Dermis microvascular lymphatic vessel endothelial cell (primary cell): Measurements from ENCODE around the gene BSN. TPM values are rescaled to one million over a fixed set of nuclear protein-coding genes. Genes with fewer than 3 reads are reported as not detected.
A peak's percentile ranks its signal among the peaks of the same experiment; 100 is the strongest.
"Not testable (repeated sequence)": the region's sequence is repeated elsewhere in the genome, so short reads cannot be mapped to it uniquely, and the experiment has no call there.

ENCODE experiments used
- DNase-seq, 2 donors: peaks; one replicate each; pipeline versions ENCODE4 v3.0.0 to v3.0.0-alpha.2; 2010; ENCODE audit warnings: low read depth in 2 of 2
- total RNA-seq: library from RNA; depleted of rRNA; stranded (reverse); fragments of >200 nt; gene quantifications from 2 replicates; pipeline ENCODE4 v1.2.1, GENCODE V29; 2014

BSN gene
- total RNA-seq, 1 donor from 2014 or later, result under 0.01 TPM

DNA sequence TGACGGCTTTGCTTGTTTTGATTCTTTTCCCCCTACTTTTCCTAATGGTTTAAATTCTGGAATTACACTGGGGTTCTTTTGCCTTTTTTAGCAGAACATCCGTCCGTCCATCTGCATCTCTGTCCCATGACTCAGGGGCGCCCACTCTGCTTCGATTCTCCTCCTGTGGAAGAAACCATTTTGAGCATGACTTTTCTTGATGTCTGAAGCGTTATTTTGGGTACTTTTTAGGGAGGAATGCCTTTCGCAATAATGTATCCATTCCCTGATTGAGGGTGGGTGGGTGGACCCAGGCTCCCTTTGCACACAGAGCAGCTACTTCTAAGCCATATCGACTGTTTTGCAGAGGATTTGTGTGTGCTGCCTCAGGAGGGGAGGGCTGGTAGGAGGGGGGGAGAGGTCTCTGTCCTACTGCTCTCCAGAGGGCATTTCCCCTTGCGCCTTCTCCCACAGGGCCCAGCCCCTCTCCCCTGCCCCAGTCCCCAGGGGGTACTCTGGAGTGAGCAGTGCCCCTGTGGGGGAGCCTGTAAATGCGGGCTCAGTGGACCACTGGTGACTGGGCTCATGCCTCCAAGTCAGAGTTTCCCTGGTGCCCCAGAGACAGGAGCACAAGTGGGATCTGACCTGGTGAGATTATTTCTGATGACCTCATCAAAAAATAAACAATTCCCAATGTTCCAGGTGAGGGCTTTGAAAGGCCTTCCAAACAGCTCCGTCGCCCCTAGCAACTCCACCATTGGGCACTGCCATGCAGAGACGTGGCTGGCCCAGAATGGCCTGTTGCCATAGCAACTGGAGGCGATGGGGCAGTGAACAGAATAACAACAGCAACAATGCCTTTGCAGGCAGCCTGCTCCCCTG is 19.5 kb upstream of the BSN start:
- peak in 1 of 2 donors; percentile 7 for DNase-seq

DNA sequence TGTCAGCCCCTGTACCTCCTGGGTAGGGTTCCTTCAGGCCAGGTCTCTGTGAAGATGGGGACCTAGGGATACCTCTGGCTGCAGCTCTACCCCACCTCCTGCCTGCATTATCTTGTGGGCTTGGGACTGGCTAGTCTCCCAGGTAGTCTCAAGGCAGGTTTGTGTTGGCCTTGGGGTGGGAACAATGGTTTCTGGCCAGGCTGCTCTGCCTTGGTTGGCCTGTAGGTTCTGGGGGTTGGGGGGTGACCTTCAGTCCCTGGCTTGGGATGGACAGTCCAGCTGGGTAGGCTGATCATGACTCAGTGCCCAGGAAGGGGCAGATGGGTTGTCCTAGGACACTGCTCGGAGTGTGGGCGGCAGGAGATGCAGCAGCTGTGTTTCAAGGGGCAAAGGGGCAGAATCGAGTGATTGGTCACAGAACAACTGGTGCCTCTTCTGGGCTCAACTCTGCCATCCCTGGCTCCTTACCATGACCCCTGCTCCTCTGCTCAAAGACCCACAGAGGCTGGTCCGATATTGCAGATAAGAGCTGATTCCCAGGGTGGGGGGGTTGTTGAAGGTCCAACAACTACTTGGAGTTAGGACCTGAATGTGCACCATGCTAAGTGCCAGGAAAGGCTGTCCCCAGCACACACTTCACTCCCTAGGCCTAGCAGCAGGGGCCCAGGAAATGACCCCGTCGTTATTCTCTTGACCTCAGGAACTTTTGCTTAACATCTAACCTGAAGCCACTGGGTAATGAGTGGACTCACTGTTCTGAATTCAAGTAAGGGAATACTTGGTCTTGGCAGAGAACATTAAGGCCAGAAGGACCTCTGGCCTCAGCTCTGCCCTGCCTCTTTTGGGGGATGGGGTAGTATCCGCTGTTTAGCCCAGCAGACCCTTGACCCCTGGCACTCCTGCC is 18.1 kb upstream of the BSN start:
- no peak for DNase-seq

DNA sequence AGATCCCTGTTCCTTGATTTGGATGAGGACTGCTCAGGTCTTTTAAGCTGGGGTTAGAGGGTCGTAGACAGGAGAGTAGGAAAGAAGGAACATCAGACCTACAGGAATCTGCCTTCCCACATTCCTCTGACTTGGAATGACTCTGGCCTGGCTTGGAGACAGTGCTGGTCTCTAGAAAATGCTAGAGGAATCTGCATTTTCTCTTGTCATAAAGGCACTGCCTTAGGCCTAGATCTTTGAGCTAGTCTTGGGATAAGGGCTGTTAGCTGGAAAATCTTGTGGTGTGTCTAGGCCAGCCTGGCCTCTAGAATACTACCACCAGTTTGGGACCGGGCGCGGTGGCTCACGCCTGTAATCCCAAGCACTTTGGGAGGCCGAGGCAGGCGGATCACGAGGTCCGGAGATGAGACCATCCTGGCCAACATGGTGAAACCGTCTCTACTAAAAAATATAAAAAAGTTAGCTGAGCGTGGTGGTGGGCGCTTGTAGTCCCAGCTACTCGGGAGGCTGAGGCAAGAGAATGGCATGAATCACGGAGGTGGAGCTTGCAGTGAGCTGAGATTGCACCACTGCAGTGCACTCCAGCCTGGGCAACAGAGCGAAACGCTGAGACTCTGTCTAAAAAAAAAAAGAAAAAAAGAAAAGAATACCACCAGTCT is 17.3 kb upstream of the BSN start:
- no peak for DNase-seq

DNA sequence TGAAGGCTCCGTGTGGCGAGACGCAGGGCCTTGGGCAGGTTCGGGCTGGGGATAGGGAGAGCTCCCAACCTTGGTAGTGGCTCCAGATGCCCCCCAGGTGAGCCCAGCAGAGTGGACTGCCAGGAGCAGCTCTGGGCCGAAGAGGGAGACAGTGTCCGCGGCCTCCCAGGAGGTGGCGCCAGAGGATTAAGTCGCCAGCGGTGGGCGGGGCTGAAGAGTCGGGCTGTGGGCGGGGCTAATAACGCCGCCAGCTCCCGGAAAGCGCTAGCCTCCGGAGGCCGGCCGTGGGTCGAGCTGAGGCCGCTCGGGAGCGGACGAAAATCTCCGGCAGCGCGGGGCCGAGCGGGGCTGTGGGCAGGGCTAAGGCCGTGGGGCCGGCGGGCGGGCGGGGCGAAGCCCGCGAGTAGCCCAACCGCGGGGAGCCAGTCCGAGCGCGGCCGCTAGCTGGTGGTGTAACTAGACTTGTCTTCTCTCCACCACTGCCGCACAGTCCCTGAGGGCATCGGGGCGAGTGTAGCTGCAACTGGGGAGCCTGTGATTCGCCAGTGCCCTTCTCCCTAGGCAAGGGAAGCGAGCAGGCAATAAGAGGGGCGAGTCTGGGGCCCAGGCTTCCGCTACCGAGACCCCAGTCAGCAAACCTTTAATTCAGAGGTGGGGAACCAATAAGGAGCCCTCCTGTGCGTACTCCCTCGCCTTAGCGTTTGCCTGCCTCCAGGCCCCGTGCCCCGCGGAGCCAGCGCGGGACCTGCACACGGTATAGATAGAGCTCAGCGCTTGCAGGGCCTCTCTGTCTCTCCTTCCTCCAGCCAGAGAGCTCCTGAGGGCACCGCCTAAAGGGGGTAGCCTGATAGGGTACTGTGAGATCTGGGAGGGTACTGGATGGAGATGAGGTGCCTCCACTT is 14.4 kb upstream of the BSN start:
- DNase-seq, result peak; percentile 85 to 96

DNA sequence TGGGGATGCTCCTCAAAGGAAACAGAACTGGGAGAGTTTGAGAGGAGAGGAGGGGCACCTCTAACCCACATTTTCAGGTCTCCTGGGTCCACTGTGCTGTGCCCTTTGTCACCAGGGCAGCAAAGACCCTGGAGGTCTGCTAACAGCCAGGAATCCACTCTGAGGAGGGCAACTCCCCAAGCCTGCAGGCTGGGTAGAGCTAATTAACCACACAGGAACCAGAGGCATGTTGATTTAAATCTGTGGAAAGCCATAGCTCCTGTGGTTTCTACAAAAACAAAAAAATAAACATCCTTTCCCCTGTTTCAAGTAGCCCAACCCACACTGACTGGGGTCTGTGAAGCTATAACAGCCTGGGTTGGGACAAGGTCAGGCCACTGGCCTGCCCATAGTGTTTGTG is 2.2 kb upstream of the BSN start:
- DNase-seq, result no peak

DNA sequence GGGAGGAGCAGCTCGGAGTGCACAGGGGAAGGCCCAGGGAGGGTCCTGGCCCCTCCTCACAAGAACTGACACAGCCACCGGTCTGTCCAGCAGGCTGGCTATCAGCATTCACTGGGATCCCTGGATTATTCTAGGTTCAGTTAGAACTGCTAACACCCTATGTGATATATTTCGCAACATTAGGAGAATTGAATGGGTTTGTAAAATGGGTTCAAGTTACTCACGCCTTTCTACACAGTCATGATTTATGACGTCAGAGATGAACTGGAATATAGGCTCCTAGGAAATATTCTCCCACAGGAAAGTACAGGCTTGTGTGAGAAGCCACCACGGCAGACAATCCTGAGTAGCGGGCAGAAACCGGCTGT is 969 bp upstream of the BSN start:
- DNase-seq, result no peak

DNA sequence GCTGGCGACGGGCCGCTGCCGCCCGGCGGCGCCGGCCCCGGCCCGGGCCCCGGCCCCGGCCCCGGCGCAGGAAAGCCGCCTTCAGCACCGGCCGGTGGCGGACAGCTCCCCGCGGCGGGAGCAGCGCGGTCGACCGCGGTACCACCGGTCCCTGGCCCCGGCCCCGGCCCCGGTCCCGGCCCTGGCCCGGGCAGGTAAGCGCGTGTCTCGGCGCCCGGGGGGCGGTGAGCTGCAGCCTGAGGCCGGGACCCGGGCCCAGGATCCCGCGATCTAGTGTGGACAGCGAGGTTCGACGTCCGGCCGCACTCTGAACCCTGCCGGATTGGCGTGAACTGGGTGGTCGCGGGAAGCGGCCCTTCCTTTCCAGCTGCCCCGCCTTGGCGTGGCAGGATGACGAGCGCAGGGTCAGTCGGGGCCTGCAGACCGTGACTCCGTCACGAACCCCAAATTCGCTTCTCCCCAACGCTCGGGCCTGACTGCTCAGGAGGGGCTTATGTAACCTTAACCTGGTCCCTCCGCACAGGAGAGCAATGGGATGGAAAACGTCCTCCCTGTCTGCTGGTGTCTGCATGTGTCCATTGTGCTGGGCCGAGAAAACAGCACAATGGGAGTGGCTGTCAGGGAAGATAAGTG is 472 bp downstream of the BSN start:
- DNase-seq, result peak in 1 of 2 donors; percentile 51

DNA sequence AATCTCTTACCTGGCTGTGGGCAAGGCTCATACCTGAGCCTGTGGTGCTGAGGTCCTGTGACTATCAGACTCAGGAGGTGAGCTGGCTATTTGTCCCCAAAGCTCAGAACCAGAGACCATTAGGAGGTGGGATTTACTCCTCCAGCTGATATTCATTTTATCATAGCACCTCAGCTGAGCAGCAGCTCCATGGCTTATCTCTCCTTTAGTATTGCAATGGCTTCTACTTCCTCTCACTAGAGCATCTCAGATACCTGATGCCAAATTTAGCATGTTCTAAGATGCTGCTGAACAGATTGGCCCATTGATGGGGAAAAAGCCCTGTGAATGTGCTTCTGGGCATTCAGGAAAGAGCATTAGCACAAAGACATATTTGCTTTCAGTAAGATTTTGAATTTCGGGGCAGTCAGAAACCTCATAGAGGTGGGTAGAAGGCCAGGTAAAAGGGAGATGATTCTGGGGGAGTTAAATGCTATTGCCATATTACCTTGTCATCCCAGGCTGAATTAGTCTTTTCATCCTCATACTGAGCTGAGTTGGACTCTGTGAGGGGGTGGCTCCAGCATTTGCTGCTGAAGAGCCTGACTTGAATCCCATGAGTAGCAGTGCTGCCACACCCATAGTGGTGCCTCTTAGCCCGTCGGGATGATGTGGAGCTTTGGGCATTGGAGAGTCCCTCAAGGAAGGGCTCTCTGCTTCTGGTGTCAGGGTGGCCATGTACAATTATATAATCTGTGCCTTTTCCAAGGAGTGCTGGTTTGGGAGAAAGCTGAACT is 2.4 kb downstream of the BSN start:
- no peak for DNase-seq

DNA sequence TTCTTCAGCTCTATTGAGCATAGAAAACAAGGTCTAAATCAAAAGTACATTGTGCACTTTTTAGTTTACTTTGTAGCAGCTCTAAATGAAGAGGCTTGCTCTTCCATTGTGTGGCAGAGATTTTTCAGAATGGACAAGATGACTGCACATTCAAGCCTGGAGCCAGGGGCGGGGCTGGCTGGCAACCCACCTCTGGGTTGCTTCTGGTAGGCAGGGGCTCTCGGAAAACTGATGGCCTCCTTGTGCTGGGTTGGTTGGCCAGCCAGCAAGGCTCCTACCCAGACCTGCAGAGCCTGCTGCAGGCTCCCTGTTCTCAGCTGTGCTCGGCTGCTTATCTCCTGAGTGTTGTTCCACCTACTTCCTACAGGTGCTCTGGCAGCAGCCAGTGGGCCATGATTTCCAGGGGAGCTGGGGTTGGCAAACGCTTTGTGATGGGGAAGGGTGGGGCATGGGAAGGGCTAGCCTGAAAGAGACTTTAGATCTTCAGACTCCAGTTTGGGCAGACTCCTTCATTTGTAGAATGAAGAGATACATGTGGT is 8.8 kb downstream of the BSN start:
- DNase-seq, result no peak

DNA sequence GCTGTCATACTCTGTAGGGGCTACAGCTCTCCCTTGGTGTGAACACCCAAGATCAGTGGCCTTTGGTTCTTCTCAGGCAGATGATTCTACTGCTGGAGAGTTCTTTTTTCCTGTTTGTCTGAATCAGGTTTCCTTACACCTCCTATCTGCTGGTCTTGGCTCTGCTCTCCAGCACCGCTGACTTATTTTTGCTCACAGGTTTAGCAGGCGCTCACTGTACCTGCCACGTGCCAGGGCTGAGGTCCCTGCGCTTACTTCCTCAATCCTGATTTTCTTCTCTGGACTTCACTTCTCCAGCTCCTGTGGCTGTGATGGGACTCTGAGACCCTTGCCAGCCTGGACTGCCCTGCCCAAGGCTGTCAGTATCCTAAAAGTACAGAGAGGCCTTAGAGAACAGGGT is 9.5 kb downstream of the BSN start:
- DNase-seq, result no peak

DNA sequence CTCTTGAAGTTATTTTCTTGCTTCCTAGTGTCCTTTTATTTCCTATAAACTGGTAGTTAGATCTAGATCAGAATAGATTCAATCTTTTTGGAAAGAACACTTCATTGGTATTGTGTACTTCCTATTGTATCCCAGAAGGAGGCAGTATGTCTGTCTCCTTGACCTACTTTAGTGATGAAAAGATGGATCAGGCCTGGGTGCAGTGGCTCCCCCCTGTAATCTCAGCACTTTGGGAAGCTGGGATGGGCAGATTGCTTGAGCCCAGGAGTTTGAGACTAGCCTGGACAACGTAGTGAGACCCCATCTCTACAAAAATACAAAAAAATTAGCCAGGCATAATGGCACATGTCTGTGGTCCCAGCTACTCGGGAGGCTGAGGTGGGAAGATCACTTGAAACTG is 12.0 kb downstream of the BSN start:
- DNase-seq, result no peak

DNA sequence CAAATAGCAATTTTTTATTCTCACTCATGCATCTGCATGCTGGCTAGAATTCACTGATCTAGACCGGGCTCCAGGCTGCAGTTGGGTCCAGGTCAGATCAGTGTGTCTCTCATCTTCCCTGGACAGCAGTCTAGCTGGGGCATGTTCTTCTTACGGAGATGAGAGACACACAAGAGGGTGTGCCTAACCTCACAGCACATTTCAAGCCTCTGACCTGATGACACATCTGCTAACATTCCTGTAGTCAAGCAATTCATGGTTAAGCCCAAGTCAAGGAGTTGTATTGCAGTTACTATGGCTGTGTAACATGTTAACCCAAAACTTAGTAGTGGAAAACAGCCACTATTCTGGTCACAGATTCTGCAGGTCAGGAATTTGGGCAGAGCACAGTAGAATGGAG is 13.1 kb downstream of the BSN start:
- DNase-seq, result no peak

DNA sequence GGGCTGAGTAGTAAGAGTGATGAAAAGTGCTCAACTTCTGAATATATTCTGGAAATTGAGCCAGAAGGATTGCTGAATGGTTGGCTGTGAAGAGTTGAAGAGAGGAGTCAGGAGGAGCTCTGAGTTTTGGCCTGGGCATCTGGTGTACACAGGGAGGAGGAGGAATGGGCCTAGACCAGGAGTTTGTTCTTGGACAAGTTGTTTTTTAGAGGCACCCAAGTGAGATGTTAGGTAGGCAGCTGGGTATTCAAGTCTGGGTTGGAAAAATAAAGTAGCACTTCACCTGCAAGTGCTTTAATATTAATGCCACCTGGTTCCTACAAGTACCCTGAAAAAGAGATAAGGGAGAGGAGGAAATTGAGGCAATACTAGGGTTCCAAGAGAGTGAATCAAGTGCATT is 14.7 kb downstream of the BSN start:
- DNase-seq, result no peak

DNA sequence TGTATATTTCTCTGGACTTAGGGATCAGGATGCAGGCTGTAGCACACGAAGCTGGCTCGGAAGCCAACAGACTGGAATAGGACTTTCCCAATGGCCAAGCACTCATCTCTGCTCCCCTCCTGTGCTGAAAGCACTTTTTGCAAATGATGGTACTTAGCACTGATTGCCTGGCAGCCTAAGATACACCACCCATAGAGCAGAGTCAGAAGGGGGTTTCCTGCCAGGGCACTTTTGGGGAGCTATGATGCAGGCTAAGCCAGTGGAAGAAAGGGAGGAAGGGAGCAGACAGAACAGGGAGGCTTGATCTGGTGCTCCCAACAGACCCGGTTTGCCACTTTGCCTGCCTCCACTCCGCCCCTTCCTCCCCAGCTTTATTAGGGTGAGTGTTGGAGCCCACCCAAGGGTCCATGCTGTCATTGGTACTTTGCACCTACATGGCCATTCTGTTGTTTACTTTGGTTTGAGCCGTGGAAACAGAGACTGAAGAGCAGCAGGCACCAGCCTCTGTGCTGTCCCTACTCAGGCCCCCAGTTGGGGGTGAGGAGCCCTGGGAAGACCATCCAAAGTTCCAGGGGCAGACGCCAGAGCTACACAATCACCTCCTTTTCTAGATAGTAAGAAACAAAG is 15.9 kb downstream of the BSN start:
- no peak for DNase-seq

DNA sequence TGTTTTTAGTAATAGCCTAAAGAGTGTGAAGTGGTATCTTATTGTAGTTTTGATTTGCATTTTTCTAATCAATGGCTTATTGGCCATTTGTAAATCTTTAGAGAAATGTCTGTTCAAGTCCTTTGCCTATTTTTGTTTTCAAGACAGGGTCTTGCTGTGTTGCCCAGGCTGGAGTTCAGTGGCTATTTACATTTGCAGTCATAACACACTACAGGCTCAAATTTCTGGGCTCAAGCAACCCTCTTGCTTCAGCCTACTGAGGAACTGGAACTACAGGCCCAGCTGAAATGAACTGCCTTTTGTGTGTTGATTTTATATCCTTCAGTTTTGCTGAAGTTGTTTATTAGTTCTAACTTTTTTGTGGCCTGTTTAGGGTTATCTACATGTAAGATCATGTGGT is 27.9 kb downstream of the BSN start:
- no peak for DNase-seq

DNA sequence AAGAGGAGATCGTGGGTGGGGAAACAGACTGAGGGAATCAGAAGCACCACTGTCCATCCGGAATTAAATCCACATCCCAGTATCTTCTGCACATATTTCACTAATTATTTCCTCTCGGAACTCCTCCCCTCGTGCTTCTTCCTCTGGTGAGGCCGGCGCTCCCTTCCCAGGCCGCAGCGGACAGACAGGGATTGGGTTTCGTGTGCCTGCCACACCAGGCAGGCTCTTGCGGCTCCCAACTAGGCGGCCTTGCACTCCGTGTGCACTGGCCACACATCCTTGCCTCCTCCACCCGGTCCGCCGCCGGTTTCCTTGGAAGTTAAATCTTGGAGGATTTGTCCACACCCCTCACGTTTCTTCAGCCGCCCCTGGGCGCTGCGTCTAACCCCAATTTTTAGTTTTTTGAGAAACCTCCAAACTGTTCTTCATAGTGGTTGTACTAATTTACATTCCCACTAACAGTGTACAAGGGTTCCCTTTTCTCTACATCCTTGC is 31.0 kb downstream of the BSN start:
- DNase-seq, result not testable (repeated sequence)

DNA sequence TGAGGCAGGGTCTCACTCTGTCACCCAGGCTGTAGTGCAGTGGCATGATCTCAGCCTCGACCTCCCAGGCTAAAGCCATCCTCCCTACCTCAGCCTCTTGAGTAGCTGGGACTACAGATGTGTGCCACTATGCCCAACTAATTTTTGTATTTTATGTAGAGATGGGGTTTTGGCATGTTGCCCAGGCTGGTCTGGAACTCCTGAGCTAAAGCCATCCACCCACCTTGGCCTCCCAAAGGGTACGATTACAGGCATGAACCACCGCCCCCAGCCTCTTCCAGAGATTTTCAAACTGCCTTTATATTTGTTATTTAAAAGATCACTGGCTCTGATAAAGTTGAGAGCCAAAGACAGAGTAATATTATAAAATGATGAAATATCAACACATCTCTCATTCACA is 37.3 kb downstream of the BSN start:
- no peak for DNase-seq

DNA sequence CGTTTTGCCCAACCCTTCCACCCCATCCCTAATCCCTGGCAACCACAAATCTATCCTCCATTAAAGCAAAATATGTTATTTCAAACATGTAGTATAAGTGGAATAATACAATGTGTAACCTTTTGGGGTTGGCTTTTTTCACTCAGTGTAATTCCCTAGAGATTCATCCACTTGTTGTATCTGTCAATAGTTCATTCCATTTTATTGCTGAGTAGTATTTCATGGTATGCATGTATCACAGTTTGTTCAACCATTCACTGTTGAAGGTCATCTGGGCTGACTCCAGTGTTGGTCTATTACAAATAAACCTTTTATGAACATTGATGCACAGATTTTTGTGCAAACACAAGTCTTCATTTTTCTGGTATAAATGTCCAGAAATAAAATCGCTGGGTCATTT is 38.8 kb downstream of the BSN start:
- DNase-seq, result no peak

DNA sequence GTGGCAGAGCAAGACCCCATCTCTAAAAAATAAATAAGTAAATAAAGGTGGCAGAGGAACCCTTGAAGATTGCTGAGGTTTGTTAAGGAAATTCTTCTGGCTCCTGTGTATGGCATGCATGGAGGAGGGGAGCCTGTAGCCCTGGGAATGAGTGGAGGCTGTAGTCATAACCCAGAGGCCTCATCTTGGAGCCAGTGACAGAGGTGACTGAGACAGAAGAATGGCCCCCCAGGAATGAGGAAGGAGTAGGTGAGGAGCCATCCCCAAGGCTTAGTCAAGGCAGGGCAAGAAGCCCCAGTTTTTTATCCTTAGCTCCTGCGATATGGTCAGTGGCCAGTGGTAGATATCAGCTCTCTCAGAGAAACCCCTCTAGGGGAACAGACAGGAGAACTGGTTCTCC is 46.5 kb downstream of the BSN start:
- no peak for DNase-seq
